Karpas-422 (cell line): Measurements from ENCODE around the gene OTOGL. TPM values are rescaled to one million over a fixed set of nuclear protein-coding genes. Genes with fewer than 3 reads are reported as not detected.
"Not testable (repeated sequence)": the region's sequence is repeated elsewhere in the genome, so short reads cannot be mapped to it uniquely, and the experiment has no call there.

Experiments used
- DNase-seq: peaks from one replicate; pipeline ENCODE4 v3.0.0-alpha.2; 2015
- H2AFZ ChIP-seq: fragments of 200-600 bp; sonication (generic); 2 replicates; pipeline ENCODE4 v1.6.1; 2014; ENCODE audit warnings: antibody characterized with exemption, low read length, mixed read lengths
- H3K27ac ChIP-seq: fragments of 200-600 bp; sonication (generic); 2 replicates; pipeline ENCODE4 v1.5.1; 2014; ENCODE audit warnings: mild to moderate bottlenecking, low read length, moderate library complexity
- H3K27me3 ChIP-seq: fragments of 200-600 bp; sonication (generic); 2 replicates; pipeline ENCODE4 v1.6.1; 2014; ENCODE audit warnings: low read length, mixed read lengths
- H3K36me3 ChIP-seq: fragments of 200-600 bp; sonication (generic); 2 replicates; pipeline ENCODE4 v1.6.1; 2014; ENCODE audit warnings: low read length, mixed read lengths; ENCODE audit not compliant: insufficient read depth
- H3K4me1 ChIP-seq: fragments of 200-600 bp; sonication (generic); 2 replicates; pipeline ENCODE4 v1.6.1; 2014; ENCODE audit warnings: mild to moderate bottlenecking, low read length, mixed read lengths
- H3K4me2 ChIP-seq: fragments of 200-600 bp; sonication (generic); 2 replicates; pipeline ENCODE4 v1.6.1; 2014; ENCODE audit warnings: low read length, low read depth, mild to moderate bottlenecking; ENCODE audit not compliant: poor library complexity, severe bottlenecking
- H3K4me3 ChIP-seq: fragments of 200-600 bp; sonication (generic); 2 replicates; pipeline ENCODE4 v1.5.1; 2014; ENCODE audit warnings: mild to moderate bottlenecking, antibody characterized with exemption, low read length, mixed read lengths
- H3K79me2 ChIP-seq: fragments of 200-600 bp; sonication (generic); 2 replicates; pipeline ENCODE4 v1.6.1; 2014; ENCODE audit warnings: mild to moderate bottlenecking, low read length, mixed read lengths
- H3K9ac ChIP-seq: fragments of 200-600 bp; sonication (generic); 2 replicates; pipeline ENCODE4 v1.6.0; 2014; ENCODE audit warnings: low read length
- H3K9me2 ChIP-seq: fragments of 200-600 bp; sonication (generic), shearing (Covaris generic); replicated peaks from 2 replicates; pipeline ENCODE4 v1.6.0; 2014; ENCODE audit warnings: mild to moderate bottlenecking, low read length, moderate library complexity; ENCODE audit not compliant: insufficient read depth
- H3K9me3 ChIP-seq: fragments of 300-700, 200-600 bp; sonication (generic); 2 replicates; pipeline ENCODE4 v1.6.1; 2014; ENCODE audit warnings: low read length, mixed read lengths
- H4K20me1 ChIP-seq: fragments of 200-600 bp; sonication (generic); 2 replicates; pipeline ENCODE4 v1.6.1; 2014; ENCODE audit warnings: mild to moderate bottlenecking, antibody characterized with exemption, low read length, low read depth; ENCODE audit not compliant: insufficient read depth
- total RNA-seq: library from RNA; depleted of rRNA; stranded (reverse); fragments of >200 nt; shearing (Covaris generic); gene quantifications from 2 replicates; pipeline ENCODE4 v1.2.3, GENCODE V29; 2014; ENCODE audit warnings: low replicate concordance

OTOGL gene
- total RNA-seq, 1 experiment from 2014 or later: not detected

DNA sequence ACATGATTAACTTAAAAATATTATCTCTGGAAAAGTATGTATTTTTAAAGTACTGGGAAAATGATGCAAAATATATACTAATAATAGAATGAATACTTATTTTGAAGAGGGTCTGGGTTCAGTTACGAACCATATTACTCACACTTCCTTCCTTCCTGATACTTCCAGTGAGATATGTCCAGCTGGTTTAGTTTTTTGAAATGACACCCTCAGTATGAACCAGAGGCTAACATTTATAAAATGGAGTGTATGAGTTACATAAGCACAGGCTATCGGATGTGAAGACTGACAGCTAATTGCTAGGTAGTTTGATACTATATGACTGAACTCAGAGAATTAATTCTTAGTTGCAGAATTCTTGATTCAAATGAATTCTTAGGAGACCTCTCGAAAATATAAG lies 122.9 kb downstream of the OTOGL start:
- Histone ChIP-seq H3K9me2 (no peaks in the 10 kb centered on the region), H3K9ac (no peak overlapping the region), H3K4me3 (no peak overlapping the region), H3K9me3 (no peaks in the 10 kb centered on the region), H3K79me2 (no peaks in the 10 kb centered on the region), H3K36me3 (no peaks in the 10 kb centered on the region), H3K4me2 (no peak overlapping the region), H3K27me3 (no peaks in the 10 kb centered on the region), H4K20me1 (no peaks in the 10 kb centered on the region), H3K4me1 (no peaks in the 10 kb centered on the region), H2AFZ (no peak overlapping the region), H3K27ac (no peak overlapping the region)
- no peak for DNase-seq

DNA sequence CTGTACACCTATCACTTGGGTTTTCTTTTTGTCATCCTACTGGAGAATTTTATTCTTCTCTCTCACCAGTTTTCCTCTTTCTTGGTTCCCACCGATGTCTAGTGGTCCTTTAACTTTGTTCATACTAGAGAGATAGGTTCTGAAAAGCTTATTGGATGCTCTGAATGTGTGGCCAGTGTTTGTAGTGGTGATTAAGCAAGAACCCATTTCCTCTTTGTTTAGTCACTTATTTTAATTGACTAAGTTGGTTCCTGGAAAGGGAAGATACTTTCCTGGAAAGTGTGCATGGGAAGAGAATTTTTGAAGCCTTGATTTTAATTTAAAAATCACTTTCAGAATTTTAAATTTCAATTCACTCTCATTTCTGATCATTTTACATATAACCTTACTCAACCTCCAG lies 127.2 kb downstream of the OTOGL start:
- Histone ChIP-seq H3K36me3 (no peaks in the 10 kb centered on the region), H4K20me1 (no peaks in the 10 kb centered on the region), H3K9me3 (no peaks in the 10 kb centered on the region), H3K9me2 (no peaks in the 10 kb centered on the region), H2AFZ (no peak overlapping the region), H3K4me1 (no peaks in the 10 kb centered on the region), H3K9ac (no peak overlapping the region), H3K27me3 (no peaks in the 10 kb centered on the region), H3K27ac (no peak overlapping the region), H3K79me2 (no peaks in the 10 kb centered on the region), H3K4me3 (no peak overlapping the region), H3K4me2 (no peak overlapping the region)
- no peak for DNase-seq

DNA sequence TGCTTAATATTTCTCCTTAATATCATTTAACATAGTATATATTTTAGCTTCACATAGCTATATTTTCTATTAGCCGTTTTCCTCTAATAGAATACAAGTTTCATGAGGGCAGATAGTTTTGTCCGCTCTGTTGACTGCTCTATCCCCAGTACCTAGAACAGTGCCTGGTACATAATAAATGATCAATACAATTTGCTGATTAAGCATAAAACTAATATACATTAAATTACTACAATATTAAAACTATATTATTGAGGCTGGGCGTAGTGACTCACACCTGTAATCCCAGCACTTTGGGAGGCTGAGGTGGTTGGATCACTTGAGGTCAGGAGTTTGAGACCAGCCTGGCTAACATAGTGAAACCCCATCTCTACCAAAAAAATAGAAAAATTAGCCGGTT lies 128.6 kb downstream of the OTOGL start:
- not testable (repeated sequence) for H3K9me3 ChIP-seq, H3K4me3 ChIP-seq, H3K9ac ChIP-seq, H3K27me3 ChIP-seq, H3K27ac ChIP-seq, H3K9me2 ChIP-seq, H4K20me1 ChIP-seq, DNase-seq, H3K4me1 ChIP-seq, H2AFZ ChIP-seq, H3K4me2 ChIP-seq, H3K36me3 ChIP-seq, H3K79me2 ChIP-seq

DNA sequence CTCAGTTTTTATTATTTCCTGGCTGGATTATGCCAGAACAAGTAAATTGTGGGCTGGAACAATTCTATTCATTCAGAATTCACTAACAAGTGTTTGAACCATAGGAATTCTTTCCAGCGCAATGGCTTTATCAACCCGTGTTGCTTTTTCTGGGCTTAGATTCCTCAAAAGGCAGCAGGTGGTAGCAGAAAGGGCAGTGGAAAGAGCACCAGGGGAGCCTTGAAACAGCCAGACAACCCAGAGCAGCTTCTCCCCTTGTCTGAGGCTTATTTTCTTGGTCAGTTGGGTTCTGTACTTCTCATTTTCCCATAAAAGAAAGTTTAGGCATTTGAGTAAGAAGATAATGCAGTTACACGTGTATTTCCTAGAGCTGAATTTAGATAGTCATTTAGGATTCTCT lies 130.7 kb downstream of the OTOGL start:
- Histone ChIP-seq H3K4me1 (no peaks in the 10 kb centered on the region), H3K9ac (no peak overlapping the region), H3K27ac (no peak overlapping the region), H3K27me3 (no peaks in the 10 kb centered on the region), H3K4me2 (no peak overlapping the region), H3K9me2 (no peaks in the 10 kb centered on the region), H3K36me3 (no peaks in the 10 kb centered on the region), H2AFZ (no peak overlapping the region), H3K9me3 (no peaks in the 10 kb centered on the region), H3K79me2 (no peaks in the 10 kb centered on the region), H4K20me1 (no peaks in the 10 kb centered on the region), H3K4me3 (no peak overlapping the region)
- DNase-seq: no peak

DNA sequence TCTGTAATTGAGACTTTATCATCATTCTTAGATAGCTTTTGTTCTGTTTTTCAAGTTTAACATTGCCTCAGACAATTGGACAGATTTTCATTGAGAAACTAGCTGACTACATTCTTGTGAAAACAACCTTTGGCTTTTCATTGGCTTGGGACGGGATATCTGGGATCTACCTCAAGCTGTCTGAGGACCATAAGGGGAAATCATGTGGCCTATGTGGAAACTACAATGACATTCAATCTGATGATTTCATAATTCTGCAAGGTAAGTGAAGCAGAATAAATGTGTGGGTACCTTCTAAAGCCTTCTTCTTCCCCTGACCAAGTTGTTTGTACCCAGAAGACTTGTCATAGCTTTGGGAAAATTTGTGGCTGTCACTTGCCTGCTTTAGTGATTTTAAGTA lies 133.5 kb downstream of the OTOGL start:
- no peak for DNase-seq
- H3K79me2 ChIP-seq: no peaks in the 10 kb centered on the region
- no peaks in the 10 kb centered on the region for H3K36me3 ChIP-seq
- no peak overlapping the region for H3K27ac ChIP-seq
- no peak overlapping the region for H2AFZ ChIP-seq
- H4K20me1 ChIP-seq: no peaks in the 10 kb centered on the region
- no peaks in the 10 kb centered on the region for H3K27me3 ChIP-seq
- no peak overlapping the region for H3K4me3 ChIP-seq
- H3K4me1 ChIP-seq: no peaks in the 10 kb centered on the region
- H3K4me2 ChIP-seq: no peak overlapping the region
- no peaks in the 10 kb centered on the region for H3K9me2 ChIP-seq
- H3K9me3 ChIP-seq: no peaks in the 10 kb centered on the region
- no peak overlapping the region for H3K9ac ChIP-seq

DNA sequence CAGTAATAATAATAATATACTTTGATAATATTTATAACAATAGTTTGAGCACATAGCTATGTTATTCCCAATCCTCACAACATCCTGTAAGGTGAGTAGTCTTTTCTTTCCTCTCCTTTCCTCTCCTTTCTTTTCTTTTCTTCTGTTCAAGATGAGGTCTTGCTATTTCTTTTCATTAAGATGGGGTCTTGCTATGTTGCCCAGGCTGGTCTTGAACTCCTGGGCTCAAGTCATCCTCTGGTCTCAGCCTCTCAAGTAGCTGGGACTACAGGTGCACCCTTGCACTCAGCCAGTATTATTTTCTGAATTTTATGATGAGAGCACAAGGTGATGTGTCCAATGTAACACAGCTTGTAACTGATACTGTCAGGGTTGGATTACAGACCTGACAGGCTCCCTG lies 134.6 kb downstream of the OTOGL start:
- Histone ChIP-seq H3K4me2 (no peak overlapping the region), H2AFZ (no peak overlapping the region), H4K20me1 (no peaks in the 10 kb centered on the region), H3K9ac (no peak overlapping the region), H3K9me2 (no peaks in the 10 kb centered on the region), H3K4me1 (no peaks in the 10 kb centered on the region), H3K4me3 (no peak overlapping the region), H3K9me3 (no peaks in the 10 kb centered on the region), H3K36me3 (no peaks in the 10 kb centered on the region), H3K79me2 (no peaks in the 10 kb centered on the region), H3K27me3 (no peaks in the 10 kb centered on the region), H3K27ac (no peak overlapping the region)
- DNase-seq: no peak

DNA sequence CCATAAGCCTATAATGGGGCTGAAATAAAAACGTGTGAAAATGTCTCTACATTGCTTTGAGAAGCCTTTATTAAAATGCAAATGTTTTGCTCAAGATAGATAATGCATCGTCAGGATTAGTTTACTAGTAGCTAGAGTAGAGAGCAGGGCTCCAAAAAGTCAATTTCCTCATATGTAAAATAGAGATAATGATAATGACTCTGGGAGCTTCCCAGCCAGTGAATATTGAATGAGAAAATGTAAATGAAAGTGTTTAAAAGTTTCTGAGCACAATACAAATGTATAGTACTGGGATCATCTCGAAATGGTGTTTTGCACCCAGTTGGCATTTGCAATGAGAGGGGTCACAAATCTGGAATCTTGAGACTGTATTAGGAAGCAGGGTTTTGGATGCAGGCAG lies 135.3 kb downstream of the OTOGL start:
- Histone ChIP-seq H3K4me2 (no peak overlapping the region), H3K79me2 (no peaks in the 10 kb centered on the region), H3K9me3 (no peaks in the 10 kb centered on the region), H3K9ac (no peak overlapping the region), H3K27ac (no peak overlapping the region), H3K27me3 (no peaks in the 10 kb centered on the region), H4K20me1 (no peaks in the 10 kb centered on the region), H3K4me1 (no peaks in the 10 kb centered on the region), H3K36me3 (no peaks in the 10 kb centered on the region), H3K9me2 (no peaks in the 10 kb centered on the region), H3K4me3 (no peak overlapping the region), H2AFZ (no peak overlapping the region)
- no peak for DNase-seq

DNA sequence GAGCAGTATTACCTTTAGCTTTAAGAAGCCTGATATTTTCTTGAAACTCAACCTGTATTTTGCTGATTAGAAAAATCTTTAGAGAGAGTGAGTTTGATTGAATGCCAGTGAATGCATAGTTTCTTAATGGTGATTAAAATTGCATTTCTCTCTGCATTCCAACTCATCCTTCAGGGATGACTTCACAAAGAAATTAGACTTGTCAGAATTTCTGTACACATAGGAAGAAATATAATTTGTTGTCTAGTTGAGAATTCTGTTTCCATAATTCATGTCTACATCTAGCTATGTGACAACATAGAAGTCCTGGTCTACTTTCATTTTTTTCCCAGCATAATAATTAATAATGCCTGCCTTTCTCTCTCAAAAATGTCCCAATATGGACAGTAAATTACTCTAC lies 136.6 kb downstream of the OTOGL start:
- H3K9me2 ChIP-seq: no peaks in the 10 kb centered on the region
- H2AFZ ChIP-seq: no peak overlapping the region
- H3K27ac ChIP-seq: no peak overlapping the region
- H3K27me3 ChIP-seq: no peaks in the 10 kb centered on the region
- no peak overlapping the region for H3K4me3 ChIP-seq
- no peaks in the 10 kb centered on the region for H4K20me1 ChIP-seq
- H3K36me3 ChIP-seq: no peaks in the 10 kb centered on the region
- no peaks in the 10 kb centered on the region for H3K4me1 ChIP-seq
- H3K9me3 ChIP-seq: 0 out of 2 replicates have a peak, but pooled peaks cover 2% of the 10 kb centered on the region
- no peak for DNase-seq
- no peak overlapping the region for H3K9ac ChIP-seq
- no peak overlapping the region for H3K4me2 ChIP-seq
- no peaks in the 10 kb centered on the region for H3K79me2 ChIP-seq

DNA sequence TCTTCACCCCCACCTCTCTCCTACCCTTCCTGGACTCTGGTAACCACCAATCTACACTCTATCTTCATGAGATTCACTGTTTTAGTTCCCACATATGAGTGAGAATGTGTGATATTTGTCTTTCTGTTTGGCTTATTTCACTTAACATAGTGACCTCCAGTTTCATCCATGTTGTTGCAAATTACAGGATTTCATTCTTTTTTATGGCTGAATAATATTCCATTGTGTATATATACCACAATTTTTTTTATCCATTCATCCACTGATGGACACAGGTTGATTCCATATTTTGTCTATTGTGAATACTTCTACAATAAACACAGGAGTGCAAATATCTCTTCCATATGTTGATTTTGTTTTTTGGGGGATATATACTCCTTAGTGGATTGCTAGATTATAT lies 140.5 kb downstream of the OTOGL start:
- no peak overlapping the region for H3K4me2 ChIP-seq
- H3K9ac ChIP-seq: no peak overlapping the region
- H3K27ac ChIP-seq: no peak overlapping the region
- 0 out of 2 replicates have a peak, but pooled peaks cover 2% of the 10 kb centered on the region for H3K9me3 ChIP-seq
- H3K36me3 ChIP-seq: no peaks in the 10 kb centered on the region
- no peaks in the 10 kb centered on the region for H3K79me2 ChIP-seq
- H3K4me3 ChIP-seq: no peak overlapping the region
- no peak for DNase-seq
- H3K9me2 ChIP-seq: no peaks in the 10 kb centered on the region
- no peak overlapping the region for H2AFZ ChIP-seq
- H4K20me1 ChIP-seq: no peaks in the 10 kb centered on the region
- no peaks in the 10 kb centered on the region for H3K27me3 ChIP-seq
- H3K4me1 ChIP-seq: no peaks in the 10 kb centered on the region
